IMR-90 (cell line): ENCODE data around the gene COL4A1.

Source experiments
- CEBPB ChIP-seq: IDR thresholded peaks from 2 replicates; pipeline ENCODE4 v1.6.1; 2012; ENCODE audit warnings: low read depth, low read length, improper control_type of control experiment
- CHD1 ChIP-seq: IDR thresholded peaks from 2 replicates; pipeline ENCODE4 v1.6.1; 2012; ENCODE audit warnings: low read depth, low read length, improper control_type of control experiment
- FOS ChIP-seq: fragments of 150-350 bp; IDR thresholded peaks from 2 replicates; pipeline ENCODE4 v1.6.1; 2016; ENCODE audit warnings: low read depth, low read length
- MAFK ChIP-seq: IDR thresholded peaks from 2 replicates; pipeline ENCODE4 v1.6.1; 2012; ENCODE audit warnings: low read depth, low read length, improper control_type of control experiment
- MXI1 ChIP-seq: IDR thresholded peaks from 2 replicates; pipeline ENCODE4 v1.6.1; 2012; ENCODE audit warnings: low read depth, mild to moderate bottlenecking, low read length, moderate library complexity, borderline replicate concordance
- POLR2A ChIP-seq: IDR thresholded peaks from 2 replicates; pipeline ENCODE4 v1.6.1; 2012; ENCODE audit warnings: mild to moderate bottlenecking, low read depth, low read length
- RAD21 ChIP-seq: IDR thresholded peaks from 2 replicates; pipeline ENCODE4 v1.6.1; 2012; ENCODE audit warnings: low read length, improper control_type of control experiment
- RFX5 ChIP-seq: IDR thresholded peaks from 2 replicates; pipeline ENCODE4 v1.8.0; 2012; ENCODE audit warnings: low read depth, mild to moderate bottlenecking, low read length, moderate library complexity
- SMC3 ChIP-seq: fragments of 150-350 bp; IDR thresholded peaks from 2 replicates; pipeline ENCODE4 v1.6.1; 2016; ENCODE audit warnings: low read depth, mild to moderate bottlenecking, antibody characterized with exemption, low read length, moderate library complexity
- TF ChIP-seq, protein P1 (sequence below): conservative IDR thresholded peaks from 2 replicates; pipeline ENCODE4 v1.5.1; 2012; ENCODE audit warnings: mild to moderate bottlenecking, low read depth, low read length, improper control_type of control experiment
- TF ChIP-seq, protein P2 (sequence below): fragments of 150-350 bp; IDR thresholded peaks from 2 replicates; pipeline ENCODE4 v1.6.1; 2017; ENCODE audit warnings: mild to moderate bottlenecking, antibody characterized with exemption, low read length, low read depth

DNA sequence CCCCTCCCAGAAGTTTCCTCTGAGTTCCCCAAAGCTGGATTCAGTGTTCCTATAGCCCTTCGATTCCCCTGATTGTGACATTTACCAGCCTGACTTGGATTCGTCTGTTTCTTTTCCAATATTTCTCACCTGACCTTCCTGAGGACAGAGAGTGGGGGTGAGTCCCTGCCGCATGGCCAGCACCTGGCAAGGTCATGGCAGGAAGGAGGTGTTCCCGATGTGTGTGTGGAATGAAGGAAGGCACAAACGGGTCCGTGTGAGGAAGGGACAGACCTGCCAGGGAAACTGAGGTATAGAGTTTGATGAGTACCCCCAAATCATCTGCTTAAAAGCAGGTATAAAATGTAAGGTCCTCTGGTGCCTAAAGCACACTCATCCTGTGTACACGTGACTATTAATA, 3.3 kb downstream of the COL4A1 start:
- TF ChIP-seq, protein P1, sequence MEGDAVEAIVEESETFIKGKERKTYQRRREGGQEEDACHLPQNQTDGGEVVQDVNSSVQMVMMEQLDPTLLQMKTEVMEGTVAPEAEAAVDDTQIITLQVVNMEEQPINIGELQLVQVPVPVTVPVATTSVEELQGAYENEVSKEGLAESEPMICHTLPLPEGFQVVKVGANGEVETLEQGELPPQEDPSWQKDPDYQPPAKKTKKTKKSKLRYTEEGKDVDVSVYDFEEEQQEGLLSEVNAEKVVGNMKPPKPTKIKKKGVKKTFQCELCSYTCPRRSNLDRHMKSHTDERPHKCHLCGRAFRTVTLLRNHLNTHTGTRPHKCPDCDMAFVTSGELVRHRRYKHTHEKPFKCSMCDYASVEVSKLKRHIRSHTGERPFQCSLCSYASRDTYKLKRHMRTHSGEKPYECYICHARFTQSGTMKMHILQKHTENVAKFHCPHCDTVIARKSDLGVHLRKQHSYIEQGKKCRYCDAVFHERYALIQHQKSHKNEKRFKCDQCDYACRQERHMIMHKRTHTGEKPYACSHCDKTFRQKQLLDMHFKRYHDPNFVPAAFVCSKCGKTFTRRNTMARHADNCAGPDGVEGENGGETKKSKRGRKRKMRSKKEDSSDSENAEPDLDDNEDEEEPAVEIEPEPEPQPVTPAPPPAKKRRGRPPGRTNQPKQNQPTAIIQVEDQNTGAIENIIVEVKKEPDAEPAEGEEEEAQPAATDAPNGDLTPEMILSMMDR: no peak
- TF ChIP-seq, protein P2, sequence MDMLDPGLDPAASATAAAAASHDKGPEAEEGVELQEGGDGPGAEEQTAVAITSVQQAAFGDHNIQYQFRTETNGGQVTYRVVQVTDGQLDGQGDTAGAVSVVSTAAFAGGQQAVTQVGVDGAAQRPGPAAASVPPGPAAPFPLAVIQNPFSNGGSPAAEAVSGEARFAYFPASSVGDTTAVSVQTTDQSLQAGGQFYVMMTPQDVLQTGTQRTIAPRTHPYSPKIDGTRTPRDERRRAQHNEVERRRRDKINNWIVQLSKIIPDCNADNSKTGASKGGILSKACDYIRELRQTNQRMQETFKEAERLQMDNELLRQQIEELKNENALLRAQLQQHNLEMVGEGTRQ: no peak
- TF ChIP-seq RAD21: no peak
- TF ChIP-seq MXI1: no peak
- TF ChIP-seq POLR2A: no peak; the same call in 1 of the 2 replicates
- no peak for TF ChIP-seq RFX5
- TF ChIP-seq CHD1: no peak
- TF ChIP-seq SMC3: no peak
- TF ChIP-seq MAFK: no peak
- TF ChIP-seq FOS: no peak
- TF ChIP-seq CEBPB: no peak
